SU-DHL-6 (cell line): ENCODE measurements around the gene CMTR1.

ENCODE experiments used
- H2AFZ ChIP-seq: fragments of 200-600 bp; sonication (generic); 2 replicates; pipeline ENCODE4 v1.6.1; 2014; ENCODE audit warnings: low read depth, mild to moderate bottlenecking, moderate library complexity, mixed read lengths, antibody characterized with exemption, low read length; ENCODE audit not compliant: severe bottlenecking
- H3F3A ChIP-seq: fragments of 200-600 bp; shearing (Covaris generic); 2 replicates; pipeline ENCODE4 v1.6.0; 2016; ENCODE audit warnings: antibody characterized with exemption, mild to moderate bottlenecking; ENCODE audit not compliant: insufficient read depth
- H3K27ac ChIP-seq: fragments of 200-600 bp; sonication (generic); 2 replicates; pipeline ENCODE4 v1.5.1; 2016; ENCODE audit warnings: low read depth, mild to moderate bottlenecking, low read length, moderate library complexity, mixed read lengths
- H3K27me3 ChIP-seq: fragments of 200-600 bp; sonication (generic), shearing (Covaris generic); 2 replicates; pipeline ENCODE4 v1.6.0; 2014; ENCODE audit warnings: mild to moderate bottlenecking, low read length
- H3K36me3 ChIP-seq: fragments of 200-600 bp; sonication (generic); 2 replicates; pipeline ENCODE4 v1.6.1; 2014; ENCODE audit warnings: mild to moderate bottlenecking, low read length, mixed read lengths
- H3K4me2 ChIP-seq: fragments of 300-600, 200-600 bp; shearing (Covaris generic), sonication (generic); 2 replicates; pipeline ENCODE4 v1.6.0; 2014; ENCODE audit warnings: low read length, low read depth, mild to moderate bottlenecking; ENCODE audit not compliant: poor library complexity, severe bottlenecking
- H3K4me3 ChIP-seq: fragments of 200-600 bp; sonication (generic); 2 replicates; pipeline ENCODE4 v1.5.1; 2014; ENCODE audit warnings: antibody characterized with exemption, low read length, mild to moderate bottlenecking, mixed read lengths; ENCODE audit not compliant: insufficient read depth, poor library complexity, severe bottlenecking
- H3K79me2 ChIP-seq: fragments of 200-600 bp; sonication (generic); 2 replicates; pipeline ENCODE4 v1.6.1; 2014; ENCODE audit warnings: mild to moderate bottlenecking, low read length, moderate library complexity; ENCODE audit not compliant: insufficient read depth
- H3K9ac ChIP-seq: fragments of 200-600 bp; sonication (generic); 2 replicates; pipeline ENCODE4 v1.7.0; 2014; ENCODE audit warnings: mild to moderate bottlenecking, low read length
- H3K9me2 ChIP-seq: fragments of 200-600 bp; sonication (generic); replicated peaks from 2 replicates; pipeline ENCODE4 v1.6.1; 2014; ENCODE audit warnings: low read length; ENCODE audit not compliant: insufficient read depth
- H3K9me3 ChIP-seq: fragments of 200-600 bp; sonication (generic); 2 replicates; pipeline ENCODE4 v1.6.1; 2014; ENCODE audit warnings: low read length, mixed read lengths; ENCODE audit not compliant: insufficient read depth
- H4K20me1 ChIP-seq: fragments of 200-600 bp; sonication (generic); 2 replicates; pipeline ENCODE4 v1.6.1; 2014; ENCODE audit warnings: low read depth, mild to moderate bottlenecking, antibody characterized with exemption, low read length, moderate library complexity, mixed read lengths
- CTCF ChIP-seq: fragments of 200-600 bp; sonication (generic); IDR thresholded peaks from one replicate; pipeline ENCODE4 v1.5.1; 2017; ENCODE audit warnings: antibody characterized with exemption, mild to moderate bottlenecking, low read length, moderate library complexity; ENCODE audit not compliant: insufficient read depth, poor library complexity, severe bottlenecking
- EZH2phosphoT487 ChIP-seq: fragments of 200-600 bp; sonication (generic), shearing (Covaris generic); conservative IDR thresholded peaks from 2 replicates; pipeline ENCODE4 v1.6.1; 2018; ENCODE audit warnings: mild to moderate bottlenecking, antibody characterized with exemption, low read length, moderate library complexity, mixed read lengths

The CMTR1 gene

GRCh38 chr6:37507077-37507476, 74.1 kb downstream of the CMTR1 start:
- Histone ChIP-seq H4K20me1 (no peaks in the 10 kb centered on the region), H3K9me2 (no peaks in the 10 kb centered on the region), H3K79me2 (no peaks in the 10 kb centered on the region), H3F3A (no peaks in the 10 kb centered on the region), H2AFZ (no peak overlapping the region), H3K27ac (no peak overlapping the region), H3K4me2 (no peak overlapping the region), H3K36me3 (no peaks in the 10 kb centered on the region), H3K27me3 (no peaks in the 10 kb centered on the region), H3K9ac (no peak overlapping the region), H3K9me3 (no peaks in the 10 kb centered on the region), H3K4me3 (no peak overlapping the region)
- TF ChIP-seq CTCF = no peak
- no peak for TF ChIP-seq EZH2phosphoT487

DNA sequence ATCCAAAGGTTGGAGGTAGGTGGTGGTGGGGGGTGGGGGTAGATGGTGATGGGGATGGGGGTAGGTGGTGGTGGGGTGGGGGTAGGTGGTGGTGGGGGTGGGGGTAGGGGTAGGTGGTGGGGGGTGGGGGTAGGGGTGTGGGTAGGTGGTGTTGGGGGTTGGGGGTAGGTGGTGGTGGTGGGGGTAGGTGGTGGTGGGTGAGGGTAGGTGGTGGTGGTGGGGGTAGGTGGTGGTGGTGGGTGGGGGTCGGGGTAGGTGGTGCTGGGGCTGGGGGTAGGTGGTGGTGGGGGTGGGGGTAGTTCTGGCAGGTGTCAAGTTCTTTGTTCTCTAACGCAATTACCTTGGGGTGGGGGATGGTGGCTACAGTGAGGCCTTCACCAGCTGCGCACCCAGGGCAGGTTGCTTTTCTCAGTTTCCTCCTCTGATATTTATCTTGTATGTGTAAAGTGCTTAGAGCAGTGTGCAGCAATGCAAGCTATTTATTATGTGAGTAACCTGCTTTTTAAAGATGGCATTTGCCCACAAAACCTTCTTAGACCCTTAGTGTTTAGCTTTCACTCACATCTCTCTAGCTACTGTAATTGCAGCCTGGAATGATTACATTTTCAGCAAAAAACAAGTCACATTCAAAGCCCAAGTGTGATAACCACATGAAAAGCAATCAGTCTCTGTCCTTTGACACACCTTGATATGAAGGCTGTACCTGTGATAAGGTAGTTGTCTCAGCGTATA, 74.8 kb downstream of the CMTR1 start:
- Histone ChIP-seq H3K27ac (no peak overlapping the region), H4K20me1 (no peaks in the 10 kb centered on the region), H3K79me2 (no peaks in the 10 kb centered on the region), H2AFZ (no peak overlapping the region), H3K4me2 (no peak overlapping the region), H3K9me2 (no peaks in the 10 kb centered on the region), H3K9ac (no peak overlapping the region), H3K27me3 (no peaks in the 10 kb centered on the region), H3K36me3 (no peaks in the 10 kb centered on the region), H3K4me3 (no peak overlapping the region), H3F3A (no peaks in the 10 kb centered on the region), H3K9me3 (no peaks in the 10 kb centered on the region)
- no peak for TF ChIP-seq CTCF

DNA sequence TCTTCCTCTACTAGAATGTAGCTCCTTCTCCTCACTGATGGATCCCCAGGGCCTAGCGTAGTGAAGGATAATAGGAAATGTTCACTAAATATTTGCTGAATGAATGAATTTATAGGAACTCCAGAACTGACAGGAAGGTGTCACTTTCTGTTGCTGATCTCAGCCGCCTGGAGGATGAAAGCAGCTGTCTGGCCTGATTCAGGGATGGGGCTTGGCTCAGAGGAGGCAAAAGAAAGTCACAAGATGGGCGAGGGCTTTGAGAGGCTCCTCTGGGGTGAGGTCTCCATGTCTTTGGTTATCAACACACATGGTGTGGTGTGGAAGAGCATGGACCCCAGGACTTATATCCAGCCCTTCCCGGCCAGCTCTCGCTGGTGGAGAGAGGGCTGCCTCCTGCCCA, 78.2 kb downstream of the CMTR1 start:
- H3K9me2 ChIP-seq = no peaks in the 10 kb centered on the region
- no peak overlapping the region for H2AFZ ChIP-seq
- H3K9me3 ChIP-seq = no peaks in the 10 kb centered on the region
- H3K9ac ChIP-seq = no peak overlapping the region
- no peaks in the 10 kb centered on the region for H4K20me1 ChIP-seq
- no peak for TF ChIP-seq EZH2phosphoT487
- no peak for TF ChIP-seq CTCF
- H3K27me3 ChIP-seq = no peaks in the 10 kb centered on the region
- no peak overlapping the region for H3K4me2 ChIP-seq
- no peaks in the 10 kb centered on the region for H3K79me2 ChIP-seq
- no peaks in the 10 kb centered on the region for H3F3A ChIP-seq
- no peak overlapping the region for H3K4me3 ChIP-seq
- no peak overlapping the region for H3K27ac ChIP-seq
- no peaks in the 10 kb centered on the region for H3K36me3 ChIP-seq
